Stimulated activated CD8-positive, alpha-beta memory T cell treated with anti-CD3 and anti-CD28 coated beads, Interleukin-12 subunit alpha, Interleukin-12 subunit beta, amount 100 ng/mL, for 24 hours (primary cell): ENCODE results near the gene SNX21.

Experiments
- DNase-seq: peaks from one replicate; pipeline ENCODE4 v3.0.0-alpha.2; 2020; ENCODE audit errors: extremely low read depth

Gene SNX21

DNA sequence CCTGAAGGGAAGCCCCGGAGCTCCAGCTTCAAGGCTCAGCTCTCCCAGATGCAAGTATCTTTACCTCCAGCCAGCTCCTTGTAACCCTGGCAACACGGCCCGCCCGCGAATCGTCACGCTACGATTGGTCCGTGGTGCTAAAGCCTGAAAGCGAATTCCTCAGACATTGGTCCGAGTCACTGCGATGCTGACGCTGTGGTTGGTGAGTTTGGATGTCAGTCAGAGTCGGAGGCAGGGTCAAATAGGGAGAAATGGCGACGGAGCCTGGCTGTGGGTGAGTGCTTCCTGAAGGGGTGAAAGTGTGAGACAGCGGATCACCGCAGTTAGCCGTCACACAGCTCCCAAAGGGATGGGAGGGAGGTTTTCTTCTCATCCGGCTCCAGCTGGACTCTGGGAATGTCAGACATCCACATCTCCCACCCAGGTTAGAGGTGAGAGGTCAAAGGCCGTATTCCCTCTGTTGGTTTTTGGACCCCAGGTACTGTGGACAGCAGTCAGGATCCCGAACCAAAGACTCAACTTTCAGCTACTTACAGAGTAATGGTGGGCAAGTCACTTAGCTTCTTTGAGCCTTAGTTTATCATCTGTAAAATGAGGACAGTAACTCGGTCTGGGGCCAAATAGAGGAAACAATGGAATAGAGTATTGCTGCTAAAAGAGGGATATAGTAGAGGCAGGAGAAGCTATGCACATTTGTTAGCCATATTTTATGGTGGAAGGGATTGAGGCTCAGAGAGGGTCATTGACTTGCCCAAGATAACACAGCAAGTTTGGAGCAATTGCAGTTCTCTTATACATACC, 47.6 kb downstream of the SNX21 start, which contains the start of gene ZSWIM1:
Gene ZSWIM1 (plus strand): TSS at position 240 of the 801 bp plus-strand sequence. CDS start 1,366 bp downstream, outside the sequence.
- DNase-seq, result peak; percentile 89

DNA sequence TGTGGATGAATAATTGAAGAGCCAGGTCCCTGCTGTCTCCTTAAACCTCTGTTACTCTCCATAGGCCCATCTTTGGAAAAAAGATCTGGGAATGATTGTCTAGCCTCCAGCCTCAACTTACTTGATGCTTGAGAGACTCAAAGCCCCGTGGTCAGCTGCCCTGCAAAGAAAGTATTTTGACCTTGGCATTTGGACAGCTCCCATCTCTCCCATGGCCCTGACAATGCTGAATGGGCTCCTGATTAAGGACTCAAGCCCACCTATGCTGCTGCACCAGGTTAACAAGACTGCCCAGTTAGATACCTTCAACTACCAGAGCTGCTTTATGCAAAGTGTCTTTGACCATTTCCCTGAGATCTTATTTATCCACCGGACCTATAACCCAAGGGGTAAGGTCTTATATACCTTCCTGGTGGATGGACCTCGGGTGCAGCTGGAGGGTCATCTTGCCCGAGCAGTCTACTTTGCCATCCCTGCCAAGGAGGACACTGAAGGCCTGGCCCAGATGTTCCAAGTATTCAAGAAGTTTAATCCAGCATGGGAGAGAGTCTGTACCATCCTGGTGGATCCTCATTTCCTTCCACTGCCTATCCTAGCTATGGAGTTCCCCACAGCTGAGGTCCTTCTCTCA, 49.0 kb downstream of the SNX21 start:
- DNase-seq, result no peak

DNA sequence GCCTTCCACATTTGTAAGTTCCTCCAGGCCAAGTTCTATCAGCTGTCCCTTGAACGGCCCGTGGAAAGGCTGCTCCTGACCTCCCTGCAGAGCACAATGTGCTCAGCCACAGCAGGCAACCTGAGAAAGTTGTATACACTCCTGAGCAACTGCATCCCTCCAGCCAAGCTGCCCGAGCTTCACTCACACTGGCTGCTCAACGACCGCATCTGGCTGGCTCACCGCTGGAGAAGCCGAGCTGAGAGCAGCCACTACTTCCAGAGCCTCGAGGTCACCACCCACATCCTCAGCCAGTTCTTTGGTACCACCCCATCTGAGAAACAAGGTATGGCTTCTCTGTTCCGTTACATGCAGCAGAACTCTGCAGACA, 49.5 kb downstream of the SNX21 start:
- DNase-seq, result no peak

DNA sequence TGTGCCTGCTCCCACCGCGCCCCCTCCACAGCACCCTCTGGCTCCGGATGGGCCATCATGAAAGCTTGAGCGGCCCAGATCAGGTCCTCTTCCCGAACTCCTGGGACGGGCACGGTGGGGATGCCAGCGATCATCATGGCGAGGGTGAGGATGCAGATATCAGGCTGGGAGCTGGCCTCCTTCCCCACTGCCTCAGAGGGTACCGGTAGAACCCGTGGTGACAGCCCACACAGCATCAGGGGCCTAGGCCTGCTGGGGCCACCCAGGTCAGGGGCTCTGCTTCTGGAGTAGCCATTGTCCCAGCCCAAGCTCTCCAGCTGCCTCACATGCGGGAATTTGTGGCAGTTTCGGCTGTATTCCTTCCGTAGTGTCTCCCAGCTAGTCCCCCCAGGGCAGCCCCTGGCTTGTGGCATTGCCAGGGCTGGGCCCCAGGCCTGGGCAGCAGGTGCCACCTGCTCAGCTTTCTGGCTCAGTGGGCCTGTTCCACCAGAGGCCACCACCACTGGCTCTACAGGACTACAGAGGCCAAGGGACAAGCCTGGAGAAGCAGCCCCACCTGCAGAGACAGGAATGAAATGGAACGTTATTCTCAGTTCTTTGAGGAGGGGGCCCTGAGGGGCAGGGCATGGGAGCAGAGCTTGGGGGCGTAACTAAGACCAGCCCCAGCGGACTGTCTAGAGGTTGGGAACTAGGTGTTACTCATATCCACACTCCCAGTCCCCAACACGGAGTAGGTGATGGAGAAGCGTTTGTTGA, 53.2 kb downstream of the SNX21 start:
- no peak for DNase-seq

DNA sequence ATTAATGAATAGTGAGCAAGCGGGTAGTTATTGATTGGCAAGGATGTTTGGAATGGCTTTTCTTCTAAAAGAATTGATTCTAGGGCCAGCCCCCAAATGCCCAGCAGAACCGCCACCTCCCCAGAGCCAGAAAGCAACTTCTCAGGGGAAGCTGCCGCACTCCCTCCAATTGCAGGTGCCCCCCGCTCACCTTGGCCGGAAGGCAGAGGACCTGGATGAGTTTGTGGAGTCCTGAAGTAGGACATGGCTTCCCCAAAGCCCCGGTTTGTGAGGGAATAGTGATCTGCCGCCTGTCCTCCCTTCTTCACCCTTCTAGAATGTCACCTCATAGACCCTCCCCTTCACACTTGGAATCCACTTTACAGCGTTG, 53.7 kb downstream of the SNX21 start, which contains the start of gene SPATA25:
Gene SPATA25 (minus strand): TSS at position 277 of the 370 bp plus-strand sequence. CDS start 32 bp downstream, at position 245.
- DNase-seq, result no peak

DNA sequence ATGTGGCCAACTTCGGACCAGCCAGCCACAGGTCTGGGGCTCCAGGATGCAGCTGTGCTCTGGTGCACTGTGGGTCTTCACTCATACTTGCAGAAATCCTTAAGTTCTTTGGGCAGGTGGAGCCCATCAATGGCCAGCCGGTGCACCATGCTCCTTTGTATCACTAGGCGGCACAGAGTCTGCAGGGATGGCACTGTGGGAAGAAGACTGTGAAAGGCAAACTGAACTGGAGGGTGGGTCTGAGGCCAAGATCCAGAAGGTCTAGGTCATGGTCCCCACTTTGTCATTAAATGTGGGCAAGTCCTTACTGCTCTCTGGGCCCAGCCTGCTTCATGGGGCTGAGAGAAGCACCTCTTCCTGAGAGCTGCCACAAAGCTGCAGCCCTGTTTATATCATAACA, 55.1 kb downstream of the SNX21 start:
- no peak for DNase-seq

DNA sequence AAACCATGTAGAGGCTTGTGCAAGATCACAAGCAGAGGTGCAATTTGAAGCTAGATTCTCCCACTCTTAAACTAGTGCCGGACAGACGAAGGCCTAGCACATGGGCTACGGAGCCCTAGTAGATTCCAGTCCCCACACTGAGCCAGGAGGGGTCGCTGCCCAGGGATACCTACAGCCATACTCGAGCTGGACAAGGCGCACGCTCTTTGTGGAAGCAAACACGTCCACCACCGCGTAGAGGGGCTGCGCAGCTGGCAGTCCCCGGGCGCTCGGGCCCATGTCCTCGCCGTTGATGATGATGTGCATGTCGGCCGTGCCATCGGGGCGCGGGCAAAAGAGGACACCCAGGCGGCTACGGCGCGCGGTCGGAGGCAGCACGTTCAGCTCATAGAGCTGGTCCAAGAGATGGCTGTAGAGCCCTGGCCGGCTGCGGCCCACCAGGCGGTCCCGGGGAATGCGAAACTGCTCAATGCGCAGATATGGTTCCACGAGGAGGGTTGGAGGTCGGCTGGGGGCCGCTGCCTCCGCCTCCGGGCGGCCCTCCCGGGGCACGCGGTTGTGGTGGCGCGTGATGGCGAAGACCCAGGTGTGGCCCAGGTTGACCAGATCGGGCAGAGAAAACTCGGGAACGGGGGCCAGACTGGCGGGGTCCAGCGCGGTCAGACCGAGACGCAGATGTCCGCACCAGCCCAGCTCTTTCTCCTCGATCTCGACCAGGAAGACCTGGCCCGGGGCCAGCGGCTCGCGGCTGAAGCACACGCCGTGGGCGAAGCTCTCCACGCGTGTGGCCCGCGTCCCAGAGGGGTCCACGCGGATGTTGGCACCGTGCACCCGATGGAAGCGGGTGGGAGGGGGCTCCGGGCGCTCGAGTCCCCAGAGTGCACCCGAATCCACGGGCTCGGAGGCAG, 56.7 kb downstream of the SNX21 start:
- DNase-seq, result no peak

DNA sequence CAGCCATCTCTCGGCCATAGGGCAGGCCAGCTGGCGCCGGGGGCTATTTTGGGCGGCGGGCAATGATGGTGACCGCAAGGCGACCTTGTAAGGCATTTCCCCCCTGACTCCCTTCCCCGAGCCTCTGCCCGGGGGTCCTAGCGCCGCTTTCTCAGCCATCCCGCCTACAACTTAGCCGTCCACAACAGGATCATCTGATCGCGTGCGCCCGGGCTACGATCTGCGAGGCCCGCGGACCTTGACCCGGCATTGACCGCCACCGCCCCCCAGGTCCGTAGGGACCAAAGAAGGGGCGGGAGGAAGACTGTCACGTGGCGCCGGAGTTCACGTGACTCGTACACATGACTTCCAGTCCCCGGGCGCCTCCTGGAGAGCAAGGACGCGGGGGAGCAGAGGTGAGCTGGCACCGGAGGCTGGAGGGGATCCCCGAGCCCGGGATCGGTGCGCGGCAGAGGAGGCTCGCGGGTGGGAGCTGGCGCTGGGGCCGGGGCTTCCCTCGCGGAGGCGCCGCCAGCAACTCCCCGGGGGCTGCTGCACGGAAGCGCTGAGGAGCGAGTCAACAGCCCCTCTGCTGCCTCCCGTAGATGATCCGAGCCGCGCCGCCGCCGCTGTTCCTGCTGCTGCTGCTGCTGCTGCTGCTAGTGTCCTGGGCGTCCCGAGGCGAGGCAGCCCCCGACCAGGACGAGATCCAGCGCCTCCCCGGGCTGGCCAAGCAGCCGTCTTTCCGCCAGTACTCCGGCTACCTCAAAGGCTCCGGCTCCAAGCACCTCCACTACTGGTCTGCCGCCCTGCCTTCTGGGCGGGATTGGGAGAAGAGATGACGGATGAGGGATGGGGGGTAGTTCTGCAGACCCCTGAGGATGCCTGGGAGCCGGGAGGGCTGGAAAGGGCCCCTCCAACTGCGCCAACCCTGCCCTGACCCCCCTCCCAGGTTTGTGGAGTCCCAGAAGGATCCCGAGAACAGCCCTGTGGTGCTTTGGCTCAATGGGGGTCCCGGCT, 57.7 kb downstream of the SNX21 start, which contains the start of the genes CTSA and NEURL2:
Gene CTSA (plus strand): TSS at position 351 of the 999 bp plus-strand sequence. CDS start 234 bp downstream, at position 585.
Gene NEURL2 (minus strand): TSS at position 224 of the 999 bp plus-strand sequence. CDS start 217 bp downstream, at position 7.
- peak; percentile 72 for DNase-seq

DNA sequence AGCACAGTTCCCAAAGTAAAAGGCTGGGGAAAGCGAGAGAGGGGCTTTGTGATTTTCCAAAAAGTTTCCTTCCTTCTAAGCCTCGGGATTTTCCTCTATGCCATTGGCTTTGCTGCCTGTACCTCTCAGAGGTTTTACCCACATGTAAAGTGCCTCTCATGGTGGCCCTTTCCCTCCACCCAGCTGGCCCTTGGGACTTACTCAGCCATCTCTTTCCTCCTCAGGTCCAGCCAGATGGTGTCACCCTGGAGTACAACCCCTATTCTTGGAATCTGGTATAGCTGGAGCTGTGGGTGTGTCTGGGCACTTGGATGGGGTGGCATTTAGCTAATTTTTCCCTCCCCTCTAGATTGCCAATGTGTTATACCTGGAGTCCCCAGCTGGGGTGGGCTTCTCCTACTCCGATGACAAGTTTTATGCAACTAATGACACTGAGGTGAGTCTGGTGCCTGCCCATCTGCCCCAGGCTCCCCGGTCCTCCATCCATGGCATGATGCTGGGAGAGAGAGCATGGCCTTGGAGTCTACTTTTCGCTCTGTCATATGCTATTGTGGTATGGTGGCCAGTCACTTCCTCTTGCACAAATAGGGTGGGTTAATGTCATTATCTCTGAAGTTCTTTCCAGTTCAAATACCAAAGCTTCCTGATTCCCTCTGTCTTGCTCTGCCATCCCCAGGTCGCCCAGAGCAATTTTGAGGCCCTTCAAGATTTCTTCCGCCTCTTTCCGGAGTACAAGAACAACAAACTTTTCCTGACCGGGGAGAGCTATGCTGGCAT, 58.6 kb downstream of the SNX21 start:
- DNase-seq, result no peak
